NCI-H345 treated with DMSO at 0.1 percent for 48 hours (cell line): ENCODE data around the gene COL6A2.
"Not testable (repeated sequence)": the region's sequence is repeated elsewhere in the genome, so short reads cannot be mapped to it uniquely, and the experiment has no call there.

ENCODE experiments used
- DNase-seq: peaks from one replicate; lab custom pipeline; 2025; ENCODE audit not compliant: unreplicated experiment; lab: John Stamatoyannopoulos, UW

Gene COL6A2

GRCh38 chr21:46141767-46142581 is 44.1 kb downstream of the COL6A2 start:
- DNase-seq = no peak

GRCh38 chr21:46142582-46143473 is 44.9 kb downstream of the COL6A2 start:
- DNase-seq = no peak

- DNase-seq = no peak
Observed at GRCh38 chr21:46144464-46145070, 46.7 kb downstream of the COL6A2 start.

GRCh38 chr21:46145159-46145839 is 47.4 kb downstream of the COL6A2 start:
- DNase-seq = no peak

GRCh38 chr21:46145840-46146691 is 48.2 kb downstream of the COL6A2 start:
- DNase-seq = no peak

GRCh38 chr21:46146856-46147255 is 48.9 kb downstream of the COL6A2 start:
- DNase-seq = no peak

- DNase-seq = not testable (repeated sequence)
Observed at GRCh38 chr21:46147429-46147828, 49.5 kb downstream of the COL6A2 start.

GRCh38 chr21:46148106-46148505 is 50.2 kb downstream of the COL6A2 start:
- DNase-seq = no peak

GRCh38 chr21:46149205-46149901 is 51.4 kb downstream of the COL6A2 start:
- DNase-seq = no peak

GRCh38 chr21:46150073-46150472 is 52.2 kb downstream of the COL6A2 start:
- no peak for DNase-seq

GRCh38 chr21:46150491-46151121 is 52.7 kb downstream of the COL6A2 start:
- no peak for DNase-seq

GRCh38 chr21:46151261-46151988 is 53.5 kb downstream of the COL6A2 start:
- no peak for DNase-seq

GRCh38 chr21:46151989-46152926 is 54.3 kb downstream of the COL6A2 start:
- no peak for DNase-seq

- no peak for DNase-seq
Observed at GRCh38 chr21:46152927-46153246, 55.0 kb downstream of the COL6A2 start.

- DNase-seq = peak; percentile 15
Observed at GRCh38 chr21:46153247-46154154, 55.6 kb downstream of the COL6A2 start.

- no peak for DNase-seq
Observed at GRCh38 chr21:46154155-46154954, 56.4 kb downstream of the COL6A2 start.
